Pancreas (tissue), 10 donors: ENCODE data around the gene PLA2G4D. TPM values are rescaled to one million over a fixed set of nuclear protein-coding genes. Genes with fewer than 3 reads are reported as not detected.

Source experiments
- ATAC-seq, 4 donors: fragments of 200-7000 bp; cut with Tn5 transposase; one replicate each; pipeline versions ENCODE4 v1.8.0 to v1.9.1; 2020; ENCODE audit warnings: mild to moderate bottlenecking in 4 of 4, moderate library complexity in 4 of 4
- DNase-seq, 6 donors: peaks; one replicate each; pipeline ENCODE4 v3.0.0-alpha.2; 2020
- FAIRE-seq: peaks from 2 replicates; lab custom pipeline; 2012; peaks lifted over from hg19 to GRCh38; lab: Jason Lieb, UNC
- H3K27ac ChIP-seq, 4 donors: fragments of 200-600 bp; sonication (generic); 1 replicate in 3 of 4; 2 replicates in 1 of 4; pipeline versions ENCODE4 v1.5.0 to v1.8.0; 2020
- H3K27me3 ChIP-seq, 4 donors: fragments of 200-600 bp; one replicate each; pipeline ENCODE4 v1.8.0; 2021
- H3K36me3 ChIP-seq, 3 donors: fragments of 200-600 bp; sonication (generic) in 1 of 3; one replicate each; pipeline versions ENCODE4 v1.5.0 to v1.8.0; 2020 to 2021
- H3K4me1 ChIP-seq, 3 donors: fragments of 200-600 bp; one replicate each; pipeline ENCODE4 v1.8.0; 2021
- H3K4me3 ChIP-seq, 4 donors: fragments of 200-600 bp; sonication (generic) in 2 of 4; one replicate each; pipeline versions ENCODE4 v1.5.0 to v1.8.0; 2020 to 2021
- H3K9me3 ChIP-seq, 4 donors: fragments of 200-600 bp; one replicate each; pipeline ENCODE4 v1.8.0; 2021
- CTCF ChIP-seq, 4 donors: fragments of 200-600 bp; sonication (generic) in 3 of 4; IDR thresholded peaks; one replicate each; pipeline versions ENCODE4 v1.5.0 to v1.8.0; 2021; ENCODE audit warnings: antibody characterized with exemption in 4 of 4
- WGBS, 2 donors: extraction: QIAGEN DNeasy Blood & Tissue Kit; methylation state at CpG; one replicate each; pipeline ENCODE4 v1.1.7; 2013; 5-methylcytosine and 5-hydroxymethylcytosine counted together
- intact Hi-C, 3 donors: fragments of 100-400 bp; cut with DNase I; formaldehyde crosslinking; loops; one replicate each; pipeline versions ENCODE4 v1.11.1 to v1.14.2; 2022
- polyA plus RNA-seq, 2 donors: library from polyadenylated mRNA; stranded (reverse); fragments of 200-250 nt; gene quantifications; one replicate each; pipeline ENCODE4 v1.2.3, GENCODE V29; 2013
- total RNA-seq, 6 donors: library from RNA; stranded (reverse); fragmentation: NEBNext Ultra II Directional in 4 of 6; extraction: Animal tissue kit (Norgen Biotek cat#: 25700) in 4 of 6; gene quantifications; one replicate each; pipeline versions ENCODE4 v1.2.1 to v1.2.4, GENCODE V29; 2021 to 2023
- donor health status: healthy with polysubstance abuse.
- donor health status: DM: no; HTN: no; CAD: no; lungs with moderate emphysema.
- donor health status: DM: no; HTN: no; CAD: no.
- donor health status: control.
- donor health status: control.
- donor health status: Bipolar disorder and iron deficiency.
- donor health status: DM: yes; HTN: yes; CAD: no.
- donor health status: DM: no; HTN: no; CAD: no.
- donor health status: DM: no; HTN: no; CAD: no.
- donor health status: DM: yes; HTN: yes; CAD: no.

PLA2G4D gene
- total and polyA plus RNA-seq, 8 donors: 0.04 to 0.31 (median 0.07) TPM; not detected in 4

- H3K9me3 ChIP-seq: no peaks in the 10 kb centered on the region
- H3K27me3 ChIP-seq: no peaks in the 10 kb centered on the region
- 65 to 71% methylated on average over 3 of the region's 3 CpGs for WGBS, 2 donors
- FAIRE-seq (no peak), ATAC-seq (no peak), DNase-seq (no peak)
- H3K4me3 ChIP-seq: no peak overlapping the region
- peaks cover 10 to 25% (median 25%) of the 10 kb centered on the region in 3 donors for H3K4me1 ChIP-seq
- intact Hi-C loops: loop anchor here in 2 of 3 donors (5.0 kb wide), 2 partner anchors 66 to 71 kb away; no protein-coding TSS in a partner anchor
- no peaks in the 10 kb centered on the region for H3K36me3 ChIP-seq
- no peak for TF ChIP-seq CTCF (IDR thresholded peaks at IDR 0.05)
- no peak overlapping the region for H3K27ac ChIP-seq
Measured at GRCh38 chr15:42058791-42059190, 35.6 kb downstream of the PLA2G4D start.

GRCh38 chr15:42057799-42058646 is 36.3 kb downstream of the PLA2G4D start:
- Histone ChIP-seq H3K27me3 (no peaks in the 10 kb centered on the region), H3K4me3 (no peak overlapping the region), H3K9me3 (no peaks in the 10 kb centered on the region), H3K36me3 (no peaks in the 10 kb centered on the region), H3K27ac (peak overlapping the region; percentile 6 to 89 (median 80)), H3K4me1 (peaks cover 18 to 33% (median 28%) of the 10 kb centered on the region in 3 donors)
- ATAC-seq (no peak), DNase-seq (no peak), FAIRE-seq (no peak)
- no peak for TF ChIP-seq CTCF (IDR thresholded peaks at IDR 0.05)
- 75 to 79% methylated on average over 6 of the region's 6 CpGs for WGBS, 2 donors
- intact Hi-C loops: loop anchor here in 2 of 3 donors (5.0 kb wide), 2 partner anchors 66 to 71 kb away; no protein-coding TSS in a partner anchor

GRCh38 chr15:42056934-42057798 is 37.2 kb downstream of the PLA2G4D start:
- FAIRE-seq: no peak
- WGBS, 2 donors: 10 to 14% methylated on average over 37 of the region's 37 CpGs

GRCh38 chr15:42053914-42054313 is 40.4 kb downstream of the PLA2G4D start:
- ATAC-seq (peak; percentile 72 to 86 (median 78)), DNase-seq (peak; percentile 75 to 87 (median 81)), FAIRE-seq (no peak)
- no peak for TF ChIP-seq CTCF (IDR thresholded peaks at IDR 0.05)
- Histone ChIP-seq H3K27me3 (no peaks in the 10 kb centered on the region), H3K4me3 (no peak overlapping the region), H3K27ac (peak overlapping the region; percentile 41 to 74 (median 60)), H3K36me3 (no peaks in the 10 kb centered on the region), H3K9me3 (no peaks in the 10 kb centered on the region), H3K4me1 (peaks cover 18 to 25% (median 23%) of the 10 kb centered on the region in 3 donors)
- 24 to 26% methylated on average over 2 of the region's 2 CpGs for WGBS, 2 donors
- intact Hi-C loops: no loop called here

More at GRCh38 chr15:42056934-42057798, 37.2 kb downstream of the PLA2G4D start:
- ATAC-seq: peak; percentile 69 to 85 (median 73)
- intact Hi-C loops: loop anchor here in 2 of 3 donors (5.0 kb wide), 2 partner anchors 65 to 70 kb away; no protein-coding TSS in a partner anchor
- H3K4me1 ChIP-seq: peaks cover 24 to 38% (median 36%) of the 10 kb centered on the region in 3 donors
- peak; percentile 81 to 92 (median 86) for DNase-seq
- no peaks in the 10 kb centered on the region for H3K27me3 ChIP-seq
- H3K9me3 ChIP-seq: no peaks in the 10 kb centered on the region
- peak overlapping the region in 2 of 4 donors; percentile 27 for H3K4me3 ChIP-seq
- H3K36me3 ChIP-seq: no peaks in the 10 kb centered on the region
- TF ChIP-seq CTCF (IDR thresholded peaks at IDR 0.05): peak in 2 of 4 donors; percentile 16 to 20
- H3K27ac ChIP-seq: peak overlapping the region; percentile 6 to 89 (median 80)
